K562 (cell line): ENCODE measurements around the gene TMF1. TPM values are rescaled to one million over a fixed set of nuclear protein-coding genes. Genes with fewer than 3 reads are reported as not detected.

Source experiments
- ATAC-seq: fragments of 200-7000 bp; cut with Tn5 transposase; 3 replicates; pipeline ENCODE4 v1.9.1; 2020; ENCODE audit warnings: moderate library complexity
- BruUV-seq: library from RNA; stranded (reverse); fragments of 400-500 nt; replicated peaks from 2 replicates; lab custom pipeline; 2021; lab: Mats Ljungman, UMichigan
- CTCF ChIA-PET: fragments of 300-600 bp; formaldehyde crosslinking; extraction: SDS; loops from one replicate; lab custom pipeline; 2021; ENCODE audit warnings: low intra/inter-chr PET ratio; lab: Yijun Ruan, JAX
- POLR2A ChIA-PET: fragments of 300-600, 350-650 bp; sonication (Branson Sonifier 250); formaldehyde crosslinking; extraction: SDS; loops from one replicate; lab custom pipeline; 2021; ENCODE audit warnings: antibody characterized with exemption, inconsistent platforms; lab: Yijun Ruan, JAX
- DNase-seq, 4 experiments: peaks; one replicate each; pipeline versions ENCODE4 v3.0.0 to v3.0.0-alpha.2; 2011 to 2018; ENCODE audit warnings: low spot score in 3 of 4, mixed read lengths in 3 of 4; ENCODE audit errors: extremely low read depth in 1 of 4
- FAIRE-seq: peaks from 2 replicates; lab custom pipeline; 2011; peaks lifted over from hg19 to GRCh38; lab: Jason Lieb, UNC
- H2AFZ ChIP-seq: 2 replicates; pipeline ENCODE4 v1.6.0; 2011; ENCODE audit warnings: low read depth, low read length, control low read depth, inconsistent platforms
- H3K27ac ChIP-seq: fragments of 200-600 bp; 3 replicates; pipeline ENCODE4 v1.8.0; 2011; ENCODE audit warnings: low read depth, mild to moderate bottlenecking, control low read depth, inconsistent platforms, low read length, moderate library complexity, mixed read lengths; ENCODE audit errors: extremely low read depth
- H3K27me3 ChIP-seq, 2 experiments: fragments of 300-600 bp in 1 of 2; 2 replicates in 1 of 2; 3 replicates in 1 of 2; pipeline versions ENCODE4 v1.6.0 to v1.8.0; 2011; ENCODE audit warnings: inconsistent platforms in 2 of 2, low read length in 2 of 2, mild to moderate bottlenecking in 1 of 2, mixed read lengths in 1 of 2, moderate library complexity in 1 of 2; ENCODE audit not compliant: control insufficient read depth in 2 of 2, insufficient read depth in 2 of 2
- H3K36me3 ChIP-seq: fragments of 300-600 bp; 3 replicates; pipeline ENCODE4 v1.8.0; 2011; ENCODE audit warnings: mild to moderate bottlenecking, low read length, inconsistent platforms; ENCODE audit not compliant: control insufficient read depth, insufficient read depth
- H3K4me1 ChIP-seq, 2 experiments: fragments of 200-600 bp in 1 of 2; replicated peaks in 1 of 2; 2 replicates in 1 of 2; 3 replicates in 1 of 2; pipeline versions ENCODE4 v1.5.1 to v1.8.0; 2011; ENCODE audit warnings: inconsistent platforms in 2 of 2, low read length in 2 of 2, mild to moderate bottlenecking in 1 of 2, mixed read lengths in 1 of 2, moderate library complexity in 1 of 2; ENCODE audit not compliant: control insufficient read depth in 2 of 2, insufficient read depth in 2 of 2
- H3K4me2 ChIP-seq: 2 replicates; pipeline ENCODE4 v1.6.1; 2011; ENCODE audit warnings: low read length, control low read depth, inconsistent platforms, mixed read lengths; ENCODE audit not compliant: insufficient read depth
- H3K4me3 ChIP-seq: fragments of 200-600 bp; sonication (generic), shearing (Covaris generic); 2 replicates; pipeline ENCODE4 v1.5.1; 2016; ENCODE audit warnings: control low read depth, inconsistent platforms
- H3K79me2 ChIP-seq: fragments of 200-600 bp; 3 replicates; pipeline ENCODE4 v1.8.0; 2011; ENCODE audit warnings: low read length, inconsistent platforms; ENCODE audit not compliant: control insufficient read depth, insufficient read depth
- H3K9ac ChIP-seq, 2 experiments: 2 replicates each; pipeline versions ENCODE4 v1.6.0 to v1.6.1; 2011; ENCODE audit warnings: low read depth in 2 of 2, low read length in 2 of 2, control low read depth in 1 of 2, inconsistent platforms in 1 of 2, mild to moderate bottlenecking in 1 of 2, mixed read lengths in 1 of 2; ENCODE audit not compliant: insufficient read depth in 1 of 2
- H3K9me1 ChIP-seq: one replicate; pipeline ENCODE4 v1.6.0; 2011; ENCODE audit warnings: inconsistent platforms, mild to moderate bottlenecking, low read length, moderate library complexity; ENCODE audit not compliant: control insufficient read depth, insufficient read depth
- H3K9me3 ChIP-seq: replicated peaks from 2 replicates; pipeline ENCODE4 v1.5.1; 2011; ENCODE audit warnings: low read depth, low read length, inconsistent platforms; ENCODE audit not compliant: control insufficient read depth, insufficient read depth
- H4K20me1 ChIP-seq: replicated peaks from 2 replicates; pipeline ENCODE4 v1.6.1; 2011; ENCODE audit warnings: low read length, inconsistent platforms, mixed read lengths; ENCODE audit not compliant: control insufficient read depth, insufficient read depth
- EP300 ChIP-seq: IDR thresholded peaks from 2 replicates; pipeline ENCODE4 v1.6.1; 2012; ENCODE audit warnings: low read length, improper control_type of control experiment
- HDAC1 ChIP-seq, 2 experiments: fragments of 450-650 bp; IDR thresholded peaks; 2 replicates each; pipeline ENCODE4 v1.6.1; 2016 to 2017; ENCODE audit warnings: inconsistent platforms in 1 of 2, mild to moderate bottlenecking in 1 of 2, moderate library complexity in 1 of 2
- HDAC6 ChIP-seq: IDR thresholded peaks from 2 replicates; pipeline ENCODE4 v1.6.1; 2012; ENCODE audit warnings: low read depth, mild to moderate bottlenecking, control low read depth, inconsistent platforms, low read length, moderate library complexity
- HNRNPLL ChIP-seq: fragments of 200-400 bp; formaldehyde crosslinking; IDR thresholded peaks from 2 replicates; pipeline ENCODE4 v1.6.1; 2017; ENCODE audit warnings: low read length, low read depth, mild to moderate bottlenecking; ENCODE audit not compliant: poor library complexity, severe bottlenecking
- KAT2B ChIP-seq: IDR thresholded peaks from one replicate; pipeline ENCODE4 v1.6.1; 2012; ENCODE audit warnings: low read depth, mild to moderate bottlenecking, control low read depth, inconsistent platforms, low read length, moderate library complexity
- MAZ ChIP-seq, 2 experiments: fragments of 450-650 bp in 1 of 2; sonication (generic) in 1 of 2; formaldehyde crosslinking; IDR thresholded peaks in 1 of 2; conservative IDR thresholded peaks in 1 of 2; 2 replicates each; pipeline versions ENCODE4 v1.4.0 to v1.5.0; 2020; ENCODE audit warnings: mild to moderate bottlenecking in 1 of 2, missing genetic modification reagents in 1 of 2
- MEF2A ChIP-seq: IDR thresholded peaks from 2 replicates; pipeline ENCODE4 v1.6.1; 2011; ENCODE audit warnings: low read depth, mild to moderate bottlenecking, low read length, moderate library complexity; ENCODE audit not compliant: control insufficient read depth
- THRA ChIP-seq: fragments of 450-650 bp; IDR thresholded peaks from 2 replicates; pipeline ENCODE4 v1.6.1; 2017; ENCODE audit warnings: mild to moderate bottlenecking, moderate library complexity
- ZNF717 ChIP-seq: fragments of 250-450 bp; sonication (Bioruptor Pico); IDR thresholded peaks from 2 replicates; pipeline ENCODE4 v1.5.0; 2021
- WGBS: fragments of 100-300 bp; shearing (Covaris generic); methylation state at CpG from one replicate; pipeline ENCODE4 v1.1.6; 2016; ENCODE audit warnings: low coverage, mixed read lengths; ENCODE audit not compliant: insufficient coverage; ENCODE audit errors: missing lambda C conversion rate; 5-methylcytosine and 5-hydroxymethylcytosine counted together
- in situ Hi-C: fragments of 300-500 bp; cut with MboI; formaldehyde crosslinking; loops from 4 replicates; pipeline ENCODE4 v1.15.0; 2018; ENCODE audit warnings: inconsistent platforms, mixed read lengths
- intact Hi-C: fragments of 100-400 bp; cut with micrococcal nuclease; formaldehyde crosslinking; loops from 2 replicates; pipeline ENCODE4 v1.14.2; 2022
- polyA plus RNA-seq, 8 experiments: library from polyadenylated mRNA; depleted of rRNA in 4 of 8; stranded (reverse) in 5 of 8; unstranded in 3 of 8; fragments of >200 nt; fragmentation: Nextera tagmentation in 2 of 8; fragmentation: Illumina TruSeq in 1 of 8; extraction: Ambion mirVana in 2 of 8; extraction: Trizol in 1 of 8; gene quantifications; 2 replicates each; pipeline versions ENCODE4 v1.2.1 to v1.2.3, GENCODE V29; 2011 to 2014; ENCODE audit warnings: inconsistent platforms in 1 of 8, missing spikeins in 1 of 8
- total RNA-seq, 7 experiments: library from RNA; depleted of rRNA in 6 of 7; stranded (reverse); fragments of >200 nt in 6 of 7; fragmentation: Illumina TruSeq in 2 of 7; extraction: Trizol in 2 of 7; gene quantifications; 2 replicates each; pipeline versions ENCODE4 v1.2.1 to v1.2.3, GENCODE V29; 2011 to 2021; ENCODE audit warnings: low replicate concordance in 1 of 7
- TF ChIP-seq, protein P1 (sequence below): fragments of 250-450 bp; sonication (Bioruptor Pico); IDR thresholded peaks from 2 replicates; pipeline ENCODE4 v1.4.0; 2020
- TF ChIP-seq, protein P2 (sequence below), 2 experiments: fragments of 450-650 bp; IDR thresholded peaks; 2 replicates each; pipeline ENCODE4 v1.6.1; 2016; ENCODE audit warnings: mild to moderate bottlenecking in 2 of 2, borderline replicate concordance in 1 of 2, low read depth in 1 of 2, moderate library complexity in 1 of 2

TMF1 gene
- total and polyA plus RNA-seq, 9 of the 15 experiments (the other 6 are each of a cell fraction or from before 2014, with no cell fraction given): 3.1 to 13.9 (median 10.3) TPM

DNA sequence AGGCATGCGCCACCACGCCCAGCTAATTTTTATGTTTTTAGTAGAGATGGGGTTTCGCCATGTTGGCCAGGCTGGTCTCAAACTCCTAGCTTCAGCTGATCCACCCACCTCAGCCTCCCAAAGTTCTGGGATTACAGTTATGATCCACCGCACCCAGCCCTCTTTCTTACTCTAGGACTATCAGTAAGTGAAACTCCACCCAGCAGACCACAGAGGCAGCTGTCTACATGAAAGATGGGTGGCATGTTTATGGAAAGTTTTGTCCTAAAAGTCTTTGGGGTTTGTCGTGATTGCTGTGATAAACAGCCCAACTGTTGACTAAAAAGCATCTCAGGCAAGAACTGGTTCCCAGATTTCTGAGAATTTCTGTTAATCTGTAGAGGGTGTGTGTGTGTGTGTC lies 43.5 kb upstream of the TMF1 start:
- H4K20me1 ChIP-seq: no peaks in the 10 kb centered on the region
- DNase-seq: peak in 2 of 4 experiments; percentile 16 to 44
- no peak overlapping the region for H3K27ac ChIP-seq
- H3K4me2 ChIP-seq: no peak overlapping the region
- H3K4me3 ChIP-seq: no peak overlapping the region
- H3K4me1 ChIP-seq: peaks cover 3 to 9% of the 10 kb centered on the region in 2 experiments; a peak in 4 of 5 replicates
- no peak overlapping the region for H2AFZ ChIP-seq
- in situ Hi-C loops (no loop called here), intact Hi-C loops (no loop called here)
- ATAC-seq: peak; percentile 56
- no peaks in the 10 kb centered on the region for H3K9me1 ChIP-seq
- no peaks in the 10 kb centered on the region for H3K27me3 ChIP-seq
- ChIA-PET POLR2A (no interaction called here), CTCF (no interaction called here)
- no TSS peak for BruUV-seq
- WGBS: 0% methylated on average over 2 of the region's 5 CpGs
- H3K9ac ChIP-seq: no peak overlapping the region
- no peaks in the 10 kb centered on the region for H3K36me3 ChIP-seq
- H3K79me2 ChIP-seq: no peaks in the 10 kb centered on the region
- peak; percentile 48 for FAIRE-seq
- H3K9me3 ChIP-seq: no peaks in the 10 kb centered on the region
- TF ChIP-seq ZNF717 (CRISPR knock-in tag) (no peak), THRA (no peak), HDAC1 (IDR thresholded peaks at IDR 0.05) (peak in 1 of 2 experiments; percentile 94; a peak in 2 of 4 replicates), HDAC6 (no peak), KAT2B (no peak), EP300 (peak; percentile 24; the same call in 1 of the 2 replicates), HNRNPLL (no peak), MEF2A (no peak), MAZ (CRISPR knock-in tag; conservative IDR thresholded peaks at IDR 0.05 in 1 of 2, IDR thresholded peaks at IDR 0.05 in 1 of 2) (no peak)
- TF ChIP-seq, protein P1, sequence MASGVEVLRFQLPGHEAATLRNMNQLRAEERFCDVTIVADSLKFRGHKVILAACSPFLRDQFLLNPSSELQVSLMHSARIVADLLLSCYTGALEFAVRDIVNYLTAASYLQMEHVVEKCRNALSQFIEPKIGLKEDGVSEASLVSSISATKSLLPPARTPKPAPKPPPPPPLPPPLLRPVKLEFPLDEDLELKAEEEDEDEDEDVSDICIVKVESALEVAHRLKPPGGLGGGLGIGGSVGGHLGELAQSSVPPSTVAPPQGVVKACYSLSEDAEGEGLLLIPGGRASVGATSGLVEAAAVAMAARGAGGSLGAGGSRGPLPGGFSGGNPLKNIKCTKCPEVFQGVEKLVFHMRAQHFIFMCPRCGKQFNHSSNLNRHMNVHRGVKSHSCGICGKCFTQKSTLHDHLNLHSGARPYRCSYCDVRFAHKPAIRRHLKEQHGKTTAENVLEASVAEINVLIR (CRISPR knock-in tag): no peak
- TF ChIP-seq, protein P2, sequence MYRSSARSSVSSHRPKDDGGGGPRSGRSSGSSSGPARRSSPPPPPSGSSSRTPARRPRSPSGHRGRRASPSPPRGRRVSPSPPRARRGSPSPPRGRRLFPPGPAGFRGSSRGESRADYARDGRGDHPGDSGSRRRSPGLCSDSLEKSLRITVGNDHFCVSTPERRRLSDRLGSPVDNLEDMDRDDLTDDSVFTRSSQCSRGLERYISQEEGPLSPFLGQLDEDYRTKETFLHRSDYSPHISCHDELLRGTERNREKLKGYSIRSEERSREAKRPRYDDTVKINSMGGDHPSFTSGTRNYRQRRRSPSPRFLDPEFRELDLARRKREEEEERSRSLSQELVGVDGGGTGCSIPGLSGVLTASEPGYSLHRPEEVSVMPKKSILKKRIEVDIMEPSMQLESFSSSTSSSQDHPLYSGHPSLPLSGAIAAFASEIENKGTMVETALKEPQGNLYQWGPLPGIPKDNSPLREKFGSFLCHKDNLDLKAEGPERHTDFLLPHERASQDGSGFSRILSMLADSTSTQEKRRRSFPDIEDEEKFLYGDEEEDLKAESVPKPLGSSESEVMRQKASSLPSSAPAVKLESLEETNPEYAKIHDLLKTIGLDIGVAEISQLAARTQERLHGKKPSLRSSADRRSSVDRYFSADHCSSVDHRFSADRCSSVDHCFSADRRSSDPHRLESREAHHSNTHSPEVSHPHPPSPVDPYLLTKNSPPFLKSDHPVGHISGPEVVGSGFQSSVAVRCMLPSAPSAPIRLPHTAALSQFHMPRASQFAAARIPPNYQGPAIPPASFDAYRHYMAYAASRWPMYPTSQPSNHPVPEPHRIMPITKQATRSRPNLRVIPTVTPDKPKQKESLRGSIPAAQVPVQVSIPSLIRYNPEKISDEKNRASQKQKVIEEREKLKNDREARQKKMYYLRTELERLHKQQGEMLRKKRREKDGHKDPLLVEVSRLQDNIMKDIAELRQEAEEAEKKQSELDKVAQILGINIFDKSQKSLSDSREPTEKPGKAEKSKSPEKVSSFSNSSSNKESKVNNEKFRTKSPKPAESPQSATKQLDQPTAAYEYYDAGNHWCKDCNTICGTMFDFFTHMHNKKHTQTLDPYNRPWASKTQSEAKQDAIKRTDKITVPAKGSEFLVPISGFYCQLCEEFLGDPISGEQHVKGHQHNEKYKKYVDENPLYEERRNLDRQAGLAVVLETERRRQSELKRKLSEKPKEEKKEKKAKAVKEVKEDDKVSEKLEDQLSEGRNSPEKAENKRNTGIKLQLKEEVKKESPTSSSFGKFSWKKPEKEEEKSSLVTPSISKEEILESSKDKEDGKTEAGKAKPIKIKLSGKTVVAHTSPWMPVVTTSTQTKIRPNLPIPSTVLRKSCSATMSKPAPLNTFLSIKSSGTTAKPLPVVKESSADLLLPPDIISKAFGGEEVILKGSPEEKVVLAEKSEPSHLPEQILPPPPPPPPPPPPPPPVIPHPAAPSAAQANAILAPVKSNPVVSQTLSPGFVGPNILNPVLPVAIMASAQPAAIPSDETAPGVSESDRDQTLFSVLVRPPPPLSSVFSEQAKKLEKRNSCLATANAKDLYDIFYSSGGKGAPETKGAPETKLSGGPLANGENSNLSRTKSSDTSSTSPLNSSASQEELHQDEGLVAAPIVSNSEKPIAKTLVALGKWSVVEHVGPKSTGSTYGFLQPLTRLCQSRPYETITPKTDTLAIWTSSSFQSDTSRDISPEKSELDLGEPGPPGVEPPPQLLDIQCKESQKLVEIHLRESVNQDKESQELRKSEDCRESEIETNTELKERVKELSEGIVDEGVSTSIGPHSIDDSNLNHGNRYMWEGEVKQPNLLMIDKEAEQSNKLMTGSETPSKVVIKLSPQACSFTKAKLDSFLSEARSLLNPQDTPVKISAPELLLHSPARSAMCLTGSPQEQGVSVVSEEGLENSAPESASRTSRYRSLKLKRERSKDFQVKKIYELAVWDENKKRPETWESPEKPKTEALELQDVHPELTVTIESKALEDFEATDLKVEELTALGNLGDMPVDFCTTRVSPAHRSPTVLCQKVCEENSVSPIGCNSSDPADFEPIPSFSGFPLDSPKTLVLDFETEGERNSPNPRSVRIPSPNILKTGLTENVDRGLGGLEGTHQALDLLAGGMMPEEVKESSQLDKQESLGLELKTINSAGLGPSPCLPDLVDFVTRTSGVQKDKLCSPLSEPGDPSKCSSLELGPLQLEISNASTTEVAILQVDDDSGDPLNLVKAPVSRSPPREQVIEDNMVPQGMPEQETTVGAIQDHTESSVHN (IDR thresholded peaks at IDR 0.05; ENCODE audit: borderline replicate concordance in 1 of 2, low read depth in 1 of 2): 0 out of 4 replicates have a peak, but pooled peaks of 1 of the 2 experiments have one; percentile 21
